WTC11 (cell line): ENCODE results near the gene NRIP2. TPM values are rescaled to one million over a fixed set of nuclear protein-coding genes. Genes with fewer than 3 reads are reported as not detected.
"Not testable (repeated sequence)": the region's sequence is repeated elsewhere in the genome, so short reads cannot be mapped to it uniquely, and the experiment has no call there.

Source experiments
- ATAC-seq: fragments of 200-7000 bp; cut with Tn5 transposase; 2 replicates; pipeline ENCODE4 v1.10.0; 2021; ENCODE audit warnings: mild to moderate bottlenecking, moderate library complexity
- CTCF ChIA-PET: fragments of 300-600 bp; sonication (Branson Sonifier 250); formaldehyde crosslinking; loops from one replicate; lab custom pipeline; 2021; ENCODE audit warnings: antibody characterized with exemption; lab: Charles Lee
- POLR2A ChIA-PET: fragments of 350-600 bp; sonication (Branson Sonifier 250); formaldehyde crosslinking; loops from one replicate; lab custom pipeline; 2021; ENCODE audit warnings: antibody characterized with exemption; lab: Charles Lee
- DNase-seq: peaks from one replicate; pipeline ENCODE4 v3.0.0; 2021; ENCODE audit warnings: low spot score
- H3K27ac Mint-ChIP-seq: 2 replicates; pipeline ENCODE4 v1.8.0; 2021; ENCODE audit warnings: mixed read lengths
- H3K27me3 Mint-ChIP-seq: 2 replicates; pipeline ENCODE4 v1.8.0; 2021; ENCODE audit warnings: low read depth, mild to moderate bottlenecking, moderate library complexity, mixed read lengths
- H3K36me3 Mint-ChIP-seq: 2 replicates; pipeline ENCODE4 v1.8.0; 2021; ENCODE audit warnings: mixed read lengths
- H3K4me1 Mint-ChIP-seq: 2 replicates; pipeline ENCODE4 v1.8.0; 2022; ENCODE audit warnings: mixed read lengths
- H3K4me3 Mint-ChIP-seq: 2 replicates; pipeline ENCODE4 v1.8.0; 2021; ENCODE audit warnings: mild to moderate bottlenecking, moderate library complexity, mixed read lengths
- H3K9me3 Mint-ChIP-seq: 2 replicates; pipeline ENCODE4 v1.8.0; 2021; ENCODE audit warnings: mixed read lengths
- AFF4 ChIP-seq: sonication (generic); formaldehyde crosslinking; IDR thresholded peaks from 2 replicates; pipeline ENCODE4 v1.8.1; 2023; ENCODE audit warnings: mild to moderate bottlenecking, missing genetic modification reagents, borderline replicate concordance
- ARID4B ChIP-seq: sonication (generic); formaldehyde crosslinking; IDR thresholded peaks from 2 replicates; pipeline ENCODE4 v1.8.0; 2023; ENCODE audit warnings: missing genetic modification reagents, mild to moderate bottlenecking, borderline replicate concordance
- CBFB ChIP-seq: sonication (generic); formaldehyde crosslinking; IDR thresholded peaks from 2 replicates; pipeline ENCODE4 v1.8.1; 2022; ENCODE audit warnings: mild to moderate bottlenecking, low read depth, missing genetic modification reagents
- CTCF ChIP-seq: fragments of 200-600 bp; IDR thresholded peaks from 2 replicates; pipeline ENCODE4 v1.8.0; 2022; ENCODE audit warnings: antibody characterized with exemption
- FOXK1 ChIP-seq: sonication (generic); formaldehyde crosslinking; IDR thresholded peaks from 2 replicates; pipeline ENCODE4 v1.8.0; 2022; ENCODE audit warnings: mild to moderate bottlenecking, moderate library complexity, missing genetic modification reagents
- KAT7 ChIP-seq: sonication (generic); formaldehyde crosslinking; IDR thresholded peaks from 2 replicates; pipeline ENCODE4 v1.8.1; 2023; ENCODE audit warnings: missing genetic modification reagents, mild to moderate bottlenecking, borderline replicate concordance
- MAX ChIP-seq: sonication (generic); formaldehyde crosslinking; IDR thresholded peaks from 2 replicates; pipeline ENCODE4 v1.8.0; 2022; ENCODE audit warnings: mild to moderate bottlenecking, missing genetic modification reagents
- NFE2L1 ChIP-seq: sonication (generic); formaldehyde crosslinking; IDR thresholded peaks from 2 replicates; pipeline ENCODE4 v1.8.1; 2023; ENCODE audit warnings: missing genetic modification reagents
- NFYB ChIP-seq: sonication (generic); formaldehyde crosslinking; conservative IDR thresholded peaks from 2 replicates; pipeline ENCODE4 v1.8.0; 2022; ENCODE audit warnings: low read depth, missing genetic modification reagents
- NR2C2 ChIP-seq: sonication (generic); formaldehyde crosslinking; IDR thresholded peaks from 2 replicates; pipeline ENCODE4 v1.8.0; 2022; ENCODE audit warnings: mild to moderate bottlenecking, missing genetic modification reagents
- ZMAT4 ChIP-seq: fragments of 250-450 bp; sonication (Bioruptor Pico); IDR thresholded peaks from 2 replicates; pipeline ENCODE4 v1.9.0; 2021; ENCODE audit warnings: mild to moderate bottlenecking
- ZNF121 ChIP-seq: sonication (generic); formaldehyde crosslinking; IDR thresholded peaks from 2 replicates; pipeline ENCODE4 v1.8.0; 2023; ENCODE audit warnings: missing genetic modification reagents
- ZNF138 ChIP-seq: sonication (generic); formaldehyde crosslinking; conservative IDR thresholded peaks from 2 replicates; pipeline ENCODE4 v1.8.1; 2022; ENCODE audit warnings: mild to moderate bottlenecking, moderate library complexity, missing genetic modification reagents
- ZNF317 ChIP-seq: sonication (generic); formaldehyde crosslinking; IDR thresholded peaks from 2 replicates; pipeline ENCODE4 v1.8.1; 2023; ENCODE audit warnings: low read depth, mild to moderate bottlenecking, moderate library complexity, missing genetic modification reagents, borderline replicate concordance
- ZNF425 ChIP-seq: fragments of 250-450 bp; sonication (Bioruptor Pico); conservative IDR thresholded peaks from 2 replicates; pipeline ENCODE4 v1.9.0; 2021; ENCODE audit warnings: mild to moderate bottlenecking
- ZSCAN18 ChIP-seq: fragments of 250-450 bp; sonication (Bioruptor Pico); IDR thresholded peaks from 2 replicates; pipeline ENCODE4 v2.1.2; 2022; ENCODE audit warnings: mild to moderate bottlenecking, moderate library complexity
- total RNA-seq: library from RNA; stranded (reverse); gene quantifications from 3 replicates; pipeline ENCODE4 v1.2.3, GENCODE V29; 2021

NRIP2 gene
- total RNA-seq, 1 experiment from 2014 or later: not detected

- TF ChIP-seq ARID4B (CRISPR knock-in tag): peak; percentile 71; the same call in 1 of the 2 replicates
- no peak for TF ChIP-seq KAT7 (CRISPR knock-in tag)
- no peak for TF ChIP-seq ZNF138 (CRISPR knock-in tag)
- TF ChIP-seq ZNF317 (CRISPR knock-in tag): 0 out of 2 replicates have a peak, but pooled peaks have one; percentile 2
- no peak for TF ChIP-seq NR2C2 (CRISPR knock-in tag)
- TF ChIP-seq, all 79 proteins: peak for 5
Observed at GRCh38 chr12:2876431-2877046, 41.7 kb upstream of the NRIP2 start (continued).

GRCh38 chr12:2868986-2869632, 34.3 kb upstream of the NRIP2 start:
- H3K27ac Mint-ChIP-seq, H3K27me3 Mint-ChIP-seq, DNase-seq, H3K4me3 Mint-ChIP-seq, ATAC-seq, POLR2A ChIA-PET, H3K4me1 Mint-ChIP-seq, H3K9me3 Mint-ChIP-seq: not testable (repeated sequence)
- H3K36me3 Mint-ChIP-seq: peaks cover 71% of the 10 kb centered on the region
- CTCF ChIA-PET: interaction anchor here (1.0 to 1.2 kb wide), 3 partner anchors 15 to 75 kb away, joined by 3 to 5 read pairs (median 3); no protein-coding TSS in a partner anchor

- Mint-ChIP-seq H3K4me1 (no peaks in the 10 kb centered on the region), H3K27ac (no peak overlapping the region), H3K9me3 (no peaks in the 10 kb centered on the region), H3K27me3 (no peaks in the 10 kb centered on the region), H3K36me3 (peaks cover 83% of the 10 kb centered on the region), H3K4me3 (no peak overlapping the region)
- CTCF ChIA-PET: interaction anchor here (1.6 kb wide), 1 partner anchor 10 kb away, joined by 10 read pairs; no protein-coding TSS in a partner anchor
- POLR2A ChIA-PET: interaction anchor here (0.6 kb wide), 1 partner anchor 45 kb away, joined by 4 read pairs; no protein-coding TSS in a partner anchor
- DNase-seq: no peak
- no peak for ATAC-seq
- TF ChIP-seq MAX: no peak
- no peak for TF ChIP-seq ZNF121
- no peak for TF ChIP-seq ZMAT4 (CRISPR knock-in tag)
- no peak for TF ChIP-seq CBFB (CRISPR knock-in tag)
- TF ChIP-seq CTCF: no peak
- TF ChIP-seq AFF4 (CRISPR knock-in tag): no peak
- no peak for TF ChIP-seq NFE2L1 (CRISPR knock-in tag)
- TF ChIP-seq NFYB: no peak
- TF ChIP-seq ZSCAN18 (CRISPR knock-in tag): no peak
- no peak for TF ChIP-seq FOXK1 (CRISPR knock-in tag)
- TF ChIP-seq ZNF425 (CRISPR knock-in tag): no peak
Observed at GRCh38 chr12:2864198-2864597, 29.4 kb upstream of the NRIP2 start.
